ENCODE data around the gene DPP6.

DNA sequence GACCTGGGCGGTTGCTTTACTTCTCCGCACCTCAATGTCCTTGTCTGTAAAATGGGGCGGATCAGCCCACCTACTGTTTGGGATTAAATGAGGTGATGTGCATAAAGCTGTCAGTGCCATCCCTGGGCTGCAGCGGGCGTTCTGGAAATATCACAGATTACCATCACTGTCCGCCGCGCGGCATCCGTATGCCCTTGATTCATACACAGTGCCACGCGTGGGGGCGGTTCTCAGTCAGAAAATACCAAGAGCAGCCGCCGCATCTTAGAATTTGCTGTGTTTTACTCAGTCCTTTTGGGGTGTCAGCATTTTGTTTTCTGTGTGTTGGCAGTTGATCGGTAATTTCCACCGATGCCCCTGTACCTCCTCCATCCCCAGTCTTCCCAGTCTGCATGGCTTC lies 338.8 kb downstream of the DPP6 start:
- TF ChIP-seq CTCF (conservative IDR thresholded peaks at IDR 0.05; ENCODE audit: low read length) (no peak), EZH2phosphoT487 (IDR thresholded peaks at IDR 0.05; ENCODE audit: borderline replicate concordance) (no peak)

Data from Loucy (cell line).